AG09309 (cell line): Measurements from ENCODE around the gene NFIB.

Source experiments
- DNase-seq: peaks from one replicate; pipeline ENCODE4 v3.0.0-alpha.2; 2010; ENCODE audit warnings: low read depth
- H3K4me3 ChIP-seq: 2 replicates; pipeline ENCODE4 v1.5.1; 2011; ENCODE audit warnings: mild to moderate bottlenecking, low read depth, low read length, moderate library complexity; ENCODE audit not compliant: control insufficient read depth
- TF ChIP-seq, protein P1 (sequence below): IDR thresholded peaks from 2 replicates; pipeline ENCODE4 v1.5.1; 2011; ENCODE audit warnings: mild to moderate bottlenecking, low read depth, low read length, inconsistent platforms; ENCODE audit not compliant: insufficient read depth, control insufficient read depth; ENCODE audit errors: missing control alignments

The NFIB gene

DNA sequence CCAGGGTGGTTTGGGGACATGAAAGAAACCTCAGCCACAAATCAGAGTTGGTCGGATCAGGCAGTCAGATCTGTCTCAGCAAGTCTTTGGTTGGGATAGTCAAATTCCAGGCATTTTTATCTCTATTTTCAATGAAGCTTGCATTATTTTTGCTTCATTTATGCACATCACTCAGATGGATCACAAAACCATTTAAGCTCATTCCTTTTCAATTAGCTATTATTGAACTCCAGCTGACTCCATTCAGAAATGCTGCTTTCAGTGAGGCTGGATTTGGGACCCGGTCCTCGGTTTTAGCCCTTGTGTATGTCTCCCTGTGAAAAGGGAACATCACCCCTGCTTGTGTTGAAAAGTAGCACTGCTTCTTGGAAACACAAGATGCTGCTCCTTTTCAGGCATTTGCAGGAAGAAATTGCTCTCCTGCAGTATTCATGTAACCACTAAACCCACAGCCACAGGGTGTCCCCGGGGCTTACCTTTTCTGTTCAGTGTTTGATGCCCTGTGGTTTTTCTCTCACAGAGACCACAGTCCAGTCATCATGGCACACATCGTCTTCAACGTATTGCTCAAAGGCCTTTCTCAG lies 232.9 kb downstream of the NFIB start:
- no peak overlapping the region for H3K4me3 ChIP-seq
- DNase-seq, result no peak
- TF ChIP-seq, protein P1, sequence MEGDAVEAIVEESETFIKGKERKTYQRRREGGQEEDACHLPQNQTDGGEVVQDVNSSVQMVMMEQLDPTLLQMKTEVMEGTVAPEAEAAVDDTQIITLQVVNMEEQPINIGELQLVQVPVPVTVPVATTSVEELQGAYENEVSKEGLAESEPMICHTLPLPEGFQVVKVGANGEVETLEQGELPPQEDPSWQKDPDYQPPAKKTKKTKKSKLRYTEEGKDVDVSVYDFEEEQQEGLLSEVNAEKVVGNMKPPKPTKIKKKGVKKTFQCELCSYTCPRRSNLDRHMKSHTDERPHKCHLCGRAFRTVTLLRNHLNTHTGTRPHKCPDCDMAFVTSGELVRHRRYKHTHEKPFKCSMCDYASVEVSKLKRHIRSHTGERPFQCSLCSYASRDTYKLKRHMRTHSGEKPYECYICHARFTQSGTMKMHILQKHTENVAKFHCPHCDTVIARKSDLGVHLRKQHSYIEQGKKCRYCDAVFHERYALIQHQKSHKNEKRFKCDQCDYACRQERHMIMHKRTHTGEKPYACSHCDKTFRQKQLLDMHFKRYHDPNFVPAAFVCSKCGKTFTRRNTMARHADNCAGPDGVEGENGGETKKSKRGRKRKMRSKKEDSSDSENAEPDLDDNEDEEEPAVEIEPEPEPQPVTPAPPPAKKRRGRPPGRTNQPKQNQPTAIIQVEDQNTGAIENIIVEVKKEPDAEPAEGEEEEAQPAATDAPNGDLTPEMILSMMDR, result no peak

DNA sequence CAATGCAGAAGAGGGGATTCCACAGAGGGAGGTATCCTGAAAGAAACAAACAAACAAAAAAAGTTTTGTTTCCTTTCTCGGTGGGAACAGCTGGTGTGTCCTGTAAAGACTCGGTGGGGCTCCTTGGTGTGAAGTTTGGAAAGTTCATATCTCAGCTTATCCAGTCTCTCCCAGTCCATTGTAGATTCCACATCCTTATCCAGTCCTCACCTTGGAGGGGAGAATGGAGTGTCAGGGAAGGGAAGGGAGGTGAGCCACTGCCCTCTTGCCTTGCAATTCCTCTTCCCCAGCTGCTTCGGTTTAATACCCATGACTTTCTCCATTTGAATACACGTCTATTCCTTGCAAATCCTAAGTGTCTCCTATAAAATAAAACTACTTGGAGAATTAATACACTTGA lies 234.5 kb downstream of the NFIB start:
- TF ChIP-seq, protein P1, result no peak
- DNase-seq, result no peak
- H3K4me3 ChIP-seq, result no peak overlapping the region

DNA sequence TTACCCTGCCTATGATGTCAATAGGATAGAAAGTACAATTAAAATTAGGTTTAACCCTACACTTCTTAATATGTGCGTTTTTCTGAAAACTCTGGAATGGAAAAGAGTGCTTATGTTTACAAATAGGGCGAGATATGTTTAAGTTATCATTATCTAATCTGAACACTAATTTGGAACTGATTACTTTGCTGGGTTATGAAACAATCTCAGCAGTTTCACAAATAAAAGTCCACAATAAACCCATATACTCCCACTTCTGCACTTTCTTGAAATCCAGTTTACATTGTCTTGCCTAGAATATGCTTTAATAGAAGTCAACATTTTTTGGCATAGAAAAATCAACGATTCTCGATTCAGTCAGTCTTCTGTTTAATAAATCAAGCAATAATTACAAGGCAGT lies 236.3 kb downstream of the NFIB start:
- TF ChIP-seq, protein P1, result no peak
- DNase-seq, result no peak
- no peak overlapping the region for H3K4me3 ChIP-seq

DNA sequence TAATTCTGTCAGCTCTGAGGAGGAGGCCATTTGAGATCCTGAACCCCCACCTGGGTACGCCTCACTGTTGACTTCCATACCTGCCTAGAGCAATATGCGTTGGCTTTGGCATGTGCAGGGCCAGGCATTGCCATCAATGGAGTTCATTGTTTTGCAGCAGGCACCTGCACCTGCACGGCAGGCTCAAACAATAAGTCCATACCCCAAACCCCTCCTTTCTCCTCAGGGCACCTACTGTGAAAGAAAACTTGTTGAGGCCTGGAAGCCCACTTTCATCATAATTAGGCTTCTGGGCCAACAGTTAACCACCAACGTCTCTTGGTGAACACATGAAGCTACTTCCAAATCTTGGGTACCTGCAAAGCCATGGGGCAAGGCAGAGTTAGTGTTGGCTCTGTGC lies 238.7 kb downstream of the NFIB start:
- DNase-seq, result no peak
- H3K4me3 ChIP-seq, result no peak overlapping the region
- TF ChIP-seq, protein P1, result no peak

DNA sequence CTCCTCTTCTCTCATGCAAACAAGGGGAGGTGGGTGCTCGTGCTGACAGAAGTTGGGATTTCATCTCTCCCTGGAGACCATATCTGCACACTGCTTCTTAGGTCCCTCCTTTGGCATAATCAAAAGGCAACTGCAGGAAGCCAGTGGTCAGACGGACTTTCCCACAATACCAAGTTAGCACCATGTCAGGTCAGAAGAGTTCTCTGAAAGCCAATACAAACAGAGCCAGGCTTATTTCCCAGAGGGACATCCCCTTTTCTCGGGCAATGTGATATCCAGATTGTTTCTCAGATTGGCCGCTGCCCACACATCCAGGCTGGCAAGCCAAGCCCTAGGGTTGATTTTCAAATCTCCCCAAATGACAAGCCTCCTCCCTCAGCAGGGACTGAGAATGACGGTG lies 241.1 kb downstream of the NFIB start:
- no peak overlapping the region for H3K4me3 ChIP-seq
- no peak for DNase-seq
- TF ChIP-seq, protein P1, result no peak

DNA sequence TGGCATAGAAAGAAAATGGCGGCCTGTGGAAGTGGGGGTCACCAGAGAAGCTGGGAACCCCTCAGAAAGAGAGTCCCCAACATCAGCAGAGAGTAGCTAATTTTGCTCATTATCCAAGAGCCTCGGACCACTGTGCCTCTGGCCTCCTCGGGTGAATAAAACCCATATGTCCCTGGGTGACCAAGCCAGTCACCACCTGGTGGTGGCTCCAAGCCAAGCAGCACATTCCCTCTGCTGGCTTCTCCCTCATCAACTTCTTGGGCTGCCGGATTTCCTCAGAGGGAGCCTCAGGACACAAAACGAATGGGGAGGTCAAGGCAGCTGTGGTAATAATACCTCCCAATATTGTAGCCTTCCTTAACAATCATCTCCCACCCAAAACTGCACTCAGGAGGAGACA lies 242.5 kb downstream of the NFIB start:
- no peak for DNase-seq
- no peak overlapping the region for H3K4me3 ChIP-seq
- TF ChIP-seq, protein P1, result no peak

DNA sequence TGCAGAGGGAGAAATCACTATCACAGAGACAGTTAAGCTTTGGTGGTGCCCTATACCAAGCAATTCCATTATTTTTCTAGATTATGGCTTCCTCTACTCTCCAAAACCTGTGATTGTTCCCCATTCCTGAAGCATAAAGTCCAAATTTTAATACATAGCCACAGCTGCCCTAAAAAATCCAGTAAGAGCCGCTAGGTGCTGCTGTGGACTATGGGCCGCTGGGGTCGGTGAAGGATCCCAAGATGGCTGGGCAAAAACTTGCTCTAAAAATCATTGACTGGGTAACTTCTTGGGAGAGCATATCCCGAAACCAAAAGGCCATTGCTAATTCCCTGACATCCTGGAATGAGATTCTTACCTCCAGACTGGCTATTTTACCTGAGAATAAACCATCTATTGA lies 245.3 kb downstream of the NFIB start:
- TF ChIP-seq, protein P1, result no peak
- no peak for DNase-seq
- H3K4me3 ChIP-seq, result no peak overlapping the region
